Inferior parietal cortex (tissue), 1 donor: ENCODE results near the gene RNU1-4.
"Not testable (repeated sequence)": the region's sequence is repeated elsewhere in the genome, so short reads cannot be mapped to it uniquely, and the experiment has no call there.

Experiments used
- DNase-seq: peaks from one replicate; pipeline ENCODE4 v3.0.0-alpha.2; 2016; ENCODE audit errors: extremely low spot score

The RNU1-4 gene

GRCh38 chr1:16728243-16728949 lies 11.9 kb upstream of the RNU1-4 start:
- DNase-seq = not testable (repeated sequence)

- DNase-seq = not testable (repeated sequence)
These were observed 7.9 kb upstream of the RNU1-4 start for GRCh38 chr1:16732254-16732896.

- DNase-seq = not testable (repeated sequence)
These were observed 914 bp downstream of the RNU1-4 start for GRCh38 chr1:16741230-16741629.

DNA sequence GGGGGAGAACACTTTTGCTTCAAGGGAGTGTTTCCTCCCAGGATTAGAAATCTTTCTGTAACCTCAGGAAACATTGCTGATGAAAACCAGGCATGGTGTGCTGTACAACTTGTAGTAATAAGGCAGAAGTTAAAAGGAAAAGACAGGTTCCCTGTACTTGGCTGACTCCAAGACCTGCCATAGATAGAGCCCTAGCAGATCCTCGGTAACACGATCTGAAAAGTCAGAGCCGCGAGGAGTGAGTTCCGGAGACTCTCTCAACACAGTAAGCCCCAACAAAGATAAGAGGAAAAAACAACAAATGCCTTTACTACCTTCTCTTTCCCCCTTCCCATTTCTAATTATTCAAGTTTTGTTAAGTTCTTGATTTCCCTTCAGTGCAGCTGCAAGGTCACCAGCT lies 7.3 kb downstream of the RNU1-4 start:
- not testable (repeated sequence) for DNase-seq

DNA sequence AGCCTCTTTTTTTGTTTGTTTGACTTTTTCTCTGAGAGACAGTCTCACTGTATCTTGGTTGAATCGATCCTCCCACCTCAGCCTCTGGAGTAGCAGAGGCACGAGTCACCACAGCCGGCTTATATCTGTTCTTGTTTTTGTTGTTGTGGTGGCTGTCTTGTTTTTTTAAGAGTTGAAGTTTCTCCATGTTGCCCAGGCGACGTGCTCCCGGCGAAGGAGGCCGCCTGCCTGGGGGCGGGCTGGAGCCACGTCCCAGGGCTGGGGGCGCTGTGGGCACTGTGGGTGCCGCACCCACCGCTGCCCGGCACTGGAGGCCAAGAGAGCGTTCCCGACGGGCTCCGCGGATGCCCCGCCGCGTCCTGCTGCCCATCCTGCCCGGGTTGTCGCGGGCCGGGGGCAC lies 8.4 kb downstream of the RNU1-4 start:
- DNase-seq = not testable (repeated sequence)

- not testable (repeated sequence) for DNase-seq
These were observed 9.9 kb downstream of the RNU1-4 start for GRCh38 chr1:16749910-16750888.

DNA sequence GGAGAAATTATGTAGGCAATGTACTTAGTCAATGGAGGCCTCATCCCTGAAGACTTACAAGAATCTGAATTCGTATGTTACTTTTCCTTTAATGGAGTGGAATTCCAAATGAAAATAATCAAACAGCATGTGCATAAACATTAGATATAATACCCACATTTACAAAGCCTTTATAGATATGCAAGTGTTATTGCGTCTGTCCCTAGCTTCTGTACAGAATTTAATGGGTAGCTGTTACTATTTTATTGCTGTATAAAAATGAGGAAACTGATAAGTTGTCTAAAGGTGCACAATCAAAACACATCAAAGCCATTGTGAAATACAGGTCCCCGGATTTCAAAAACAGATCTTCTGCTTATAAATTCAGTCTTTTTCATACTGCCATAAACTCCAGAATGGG lies 12.5 kb downstream of the RNU1-4 start:
- not testable (repeated sequence) for DNase-seq

GRCh38 chr1:16755385-16755784 lies 15.1 kb downstream of the RNU1-4 start:
- not testable (repeated sequence) for DNase-seq

GRCh38 chr1:16755932-16756331 lies 15.6 kb downstream of the RNU1-4 start:
- not testable (repeated sequence) for DNase-seq

DNA sequence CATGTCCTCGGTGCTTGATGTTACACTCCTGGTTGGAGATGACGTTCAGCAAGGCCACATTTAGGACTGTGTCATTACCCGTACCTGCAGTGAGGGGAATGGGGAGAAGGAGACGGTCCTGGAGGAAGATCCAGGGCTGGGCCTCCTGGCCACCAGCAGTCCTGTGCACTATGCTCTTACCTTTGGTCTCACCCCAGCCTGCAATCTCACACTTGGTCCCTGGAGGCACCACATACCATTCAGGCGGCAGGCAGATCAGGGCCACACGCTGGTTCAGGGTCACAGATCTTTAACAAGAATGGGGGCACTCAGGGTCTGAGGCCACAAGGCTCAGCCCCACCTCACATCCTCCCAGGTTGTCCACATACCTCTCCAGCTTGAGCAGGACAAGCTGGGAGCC lies 17.3 kb downstream of the RNU1-4 start:
- not testable (repeated sequence) for DNase-seq

DNA sequence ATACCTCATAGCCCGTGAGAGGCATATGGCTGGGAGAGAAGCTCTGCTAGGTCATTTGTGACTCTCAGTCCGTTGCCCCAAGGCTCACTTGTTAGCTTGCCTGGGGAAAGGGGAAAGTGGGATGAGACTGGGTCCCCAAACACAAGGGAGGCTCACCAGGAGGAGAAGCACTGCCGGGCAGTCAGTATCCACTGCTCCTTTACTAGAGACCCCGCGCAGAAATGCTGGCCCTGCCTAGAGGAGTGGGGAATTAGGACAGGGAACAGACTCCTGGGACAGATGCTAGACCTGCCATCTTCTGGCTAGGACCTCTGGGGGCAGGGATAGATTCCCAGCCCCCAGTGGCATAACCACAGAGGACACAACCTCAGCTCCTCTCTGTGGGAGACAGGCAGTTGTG lies 17.7 kb downstream of the RNU1-4 start:
- DNase-seq = not testable (repeated sequence)

DNA sequence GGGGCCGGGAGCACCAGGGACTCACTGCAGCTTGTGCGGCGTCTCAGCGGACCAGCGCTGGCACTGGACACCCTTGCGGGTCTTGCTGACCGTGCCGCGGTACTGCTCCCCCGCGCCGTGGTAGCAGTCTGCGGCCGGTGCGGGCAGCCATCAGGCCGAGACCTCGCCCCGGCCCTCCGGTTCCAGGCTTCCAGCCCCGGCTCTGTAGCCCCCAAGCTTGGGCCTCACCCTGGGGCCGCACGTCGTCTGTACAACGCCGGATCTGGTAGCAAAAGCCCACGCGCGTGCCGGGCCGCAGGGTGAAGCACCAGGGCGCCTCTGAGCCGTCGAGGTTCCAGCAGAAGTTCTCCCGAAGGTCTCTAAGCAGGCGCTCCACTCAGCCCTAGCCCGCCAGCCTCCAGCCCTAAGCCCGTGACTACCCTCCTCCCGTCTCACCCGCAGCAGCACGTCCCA lies 18.8 kb downstream of the RNU1-4 start:
- not testable (repeated sequence) for DNase-seq

- DNase-seq = not testable (repeated sequence)
These were observed 19.5 kb downstream of the RNU1-4 start for GRCh38 chr1:16759650-16760455.

DNA sequence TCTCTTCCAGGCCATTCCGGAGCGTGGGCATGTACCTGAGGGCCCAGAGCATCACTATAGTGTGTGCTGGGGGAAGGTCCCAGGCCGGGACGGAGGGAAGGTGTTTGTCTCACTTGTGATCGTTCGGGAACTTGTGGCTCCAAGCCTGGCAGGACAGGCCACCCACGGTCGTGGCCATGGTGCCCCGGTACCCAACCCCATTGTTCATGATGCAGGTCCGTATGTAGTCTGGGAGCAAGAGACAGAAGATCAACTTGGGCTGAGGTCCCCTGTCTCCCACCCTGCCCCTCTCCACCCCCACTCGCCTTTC lies 20.1 kb downstream of the RNU1-4 start:
- DNase-seq = not testable (repeated sequence)

DNA sequence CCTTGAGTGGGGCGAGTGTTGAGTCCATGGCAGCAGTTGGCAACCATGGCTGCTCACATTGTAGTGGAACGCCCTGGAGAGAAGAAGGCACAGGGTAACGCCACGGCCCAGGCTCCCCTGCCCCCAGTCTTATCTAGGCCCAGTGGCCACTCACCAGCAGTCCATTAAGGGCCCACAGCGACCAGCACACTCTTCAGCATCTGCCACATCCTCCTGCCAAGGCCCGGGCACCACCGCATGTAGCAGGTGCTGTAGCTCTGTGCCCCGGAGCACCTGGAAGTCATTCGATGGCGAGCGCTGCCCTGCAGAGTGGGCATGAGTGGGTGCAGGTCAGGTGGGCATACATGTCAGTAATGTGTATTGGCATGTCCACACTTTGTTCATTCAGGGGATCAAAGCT lies 20.5 kb downstream of the RNU1-4 start:
- not testable (repeated sequence) for DNase-seq

GRCh38 chr1:16764248-16764819 lies 24.0 kb downstream of the RNU1-4 start:
- peak; percentile 1 for DNase-seq

DNA sequence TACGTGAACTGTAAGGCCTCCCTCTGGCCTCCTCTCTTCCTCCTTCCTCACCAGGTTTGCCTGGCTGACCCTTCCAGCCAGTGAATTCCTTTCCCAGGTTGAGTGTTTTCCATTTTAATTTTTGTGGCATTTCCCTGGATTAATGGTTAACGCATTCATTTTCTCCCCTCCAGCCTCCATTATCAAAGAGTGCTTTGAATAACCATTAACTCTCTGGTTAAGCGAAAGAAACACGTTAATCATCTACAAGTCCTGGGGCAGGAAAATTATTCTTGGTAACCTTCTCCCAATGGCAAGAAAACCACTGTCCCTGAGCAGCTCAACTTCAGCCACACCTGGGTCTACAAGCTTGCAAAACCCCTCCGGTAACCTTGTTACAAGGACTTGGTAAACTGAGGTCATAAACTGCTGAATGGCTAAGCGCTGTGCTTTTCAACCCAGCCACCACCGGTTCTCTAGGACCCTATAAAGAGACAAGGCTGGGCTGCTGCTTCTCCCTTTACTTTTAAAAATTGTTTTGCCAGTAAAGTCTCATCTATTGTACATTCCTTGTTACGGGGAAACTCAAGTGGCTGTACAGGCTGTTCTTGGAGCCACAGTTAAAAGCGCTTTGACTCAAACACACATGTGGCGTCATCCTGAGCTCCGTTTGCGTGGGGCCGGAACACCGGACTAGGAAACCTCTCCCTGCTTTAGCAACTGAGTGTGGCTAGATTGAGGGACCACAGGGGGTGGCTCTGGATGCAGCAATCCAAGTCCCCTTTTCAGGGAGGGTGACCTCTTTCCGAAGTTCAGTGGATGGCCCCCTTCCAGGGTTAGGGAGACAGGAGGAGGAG lies 24.7 kb downstream of the RNU1-4 start:
- DNase-seq = peak; percentile 13

DNA sequence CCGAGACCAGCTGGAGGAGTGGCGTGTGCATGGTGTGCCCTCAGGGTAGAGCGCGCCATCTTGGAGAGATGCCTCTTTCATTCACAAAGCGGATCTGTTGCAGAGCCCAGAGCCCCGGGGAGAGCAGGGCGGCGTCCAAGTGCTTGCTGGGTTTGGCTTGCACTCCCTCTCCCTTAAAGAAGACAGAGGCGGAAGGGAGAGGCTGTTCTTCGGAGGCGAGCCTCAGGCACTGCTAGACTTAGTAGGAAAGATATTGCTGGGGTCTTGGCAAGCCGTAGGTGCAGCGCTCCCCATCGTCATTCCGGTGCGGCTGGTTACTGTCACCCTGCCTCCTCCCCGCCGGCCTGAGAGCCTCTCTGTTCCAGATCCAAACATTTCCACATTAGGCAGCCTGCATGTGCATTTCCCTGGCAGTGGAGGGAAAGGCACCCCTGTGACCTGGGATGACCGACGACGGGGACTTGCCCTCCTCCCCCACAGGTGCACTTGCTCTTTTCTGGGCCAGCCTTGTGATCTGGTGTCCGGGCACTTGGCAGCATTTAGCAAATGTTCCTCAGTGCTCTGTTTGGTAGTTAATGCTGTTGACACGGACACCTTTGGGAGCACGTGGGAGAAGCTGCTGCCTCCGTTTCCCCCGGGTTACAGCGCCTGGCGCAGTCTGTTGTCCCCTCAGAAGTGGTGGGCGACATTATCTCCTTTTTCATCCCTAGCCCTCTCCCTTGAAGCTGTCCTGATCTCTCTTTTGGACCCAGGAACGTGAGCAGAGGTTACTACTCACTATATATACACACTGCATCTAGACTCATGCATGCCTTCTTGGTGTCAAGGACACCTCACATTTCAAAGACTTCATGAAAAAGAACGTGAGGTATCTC lies 25.7 kb downstream of the RNU1-4 start:
- peak; percentile 12 for DNase-seq

DNA sequence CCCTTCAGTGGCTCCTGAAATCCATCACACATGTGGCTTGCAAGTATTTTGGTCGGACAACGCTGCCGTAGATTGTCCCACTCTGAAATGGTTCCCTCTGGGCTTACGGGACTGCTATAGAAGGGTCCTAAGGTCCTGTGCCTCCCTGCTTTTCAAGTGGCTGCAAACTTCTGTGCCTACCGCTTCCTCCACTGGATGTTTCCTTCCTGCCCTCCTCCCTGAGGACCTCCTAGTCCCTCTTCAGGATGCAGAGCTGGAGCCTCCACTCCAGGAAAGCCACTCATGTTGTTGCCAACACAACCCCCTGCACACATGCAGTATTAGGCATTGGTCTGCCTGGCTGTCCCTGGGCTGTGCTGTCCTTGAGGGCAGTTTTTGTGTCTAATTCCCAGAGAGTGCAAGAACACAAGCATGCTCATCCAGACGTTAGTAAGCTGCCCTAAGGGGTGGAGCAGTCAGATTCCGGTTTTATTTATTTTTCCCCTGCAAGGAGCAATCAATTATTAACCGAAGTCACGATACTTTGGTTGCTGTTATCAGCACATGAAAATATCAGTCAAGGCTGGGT lies 26.5 kb downstream of the RNU1-4 start:
- DNase-seq = peak; percentile 0
